Measurements from ENCODE around the gene KCNJ2.
A peak's percentile ranks its signal among the peaks of the same experiment; 100 is the strongest.

Gene KCNJ2

DNA sequence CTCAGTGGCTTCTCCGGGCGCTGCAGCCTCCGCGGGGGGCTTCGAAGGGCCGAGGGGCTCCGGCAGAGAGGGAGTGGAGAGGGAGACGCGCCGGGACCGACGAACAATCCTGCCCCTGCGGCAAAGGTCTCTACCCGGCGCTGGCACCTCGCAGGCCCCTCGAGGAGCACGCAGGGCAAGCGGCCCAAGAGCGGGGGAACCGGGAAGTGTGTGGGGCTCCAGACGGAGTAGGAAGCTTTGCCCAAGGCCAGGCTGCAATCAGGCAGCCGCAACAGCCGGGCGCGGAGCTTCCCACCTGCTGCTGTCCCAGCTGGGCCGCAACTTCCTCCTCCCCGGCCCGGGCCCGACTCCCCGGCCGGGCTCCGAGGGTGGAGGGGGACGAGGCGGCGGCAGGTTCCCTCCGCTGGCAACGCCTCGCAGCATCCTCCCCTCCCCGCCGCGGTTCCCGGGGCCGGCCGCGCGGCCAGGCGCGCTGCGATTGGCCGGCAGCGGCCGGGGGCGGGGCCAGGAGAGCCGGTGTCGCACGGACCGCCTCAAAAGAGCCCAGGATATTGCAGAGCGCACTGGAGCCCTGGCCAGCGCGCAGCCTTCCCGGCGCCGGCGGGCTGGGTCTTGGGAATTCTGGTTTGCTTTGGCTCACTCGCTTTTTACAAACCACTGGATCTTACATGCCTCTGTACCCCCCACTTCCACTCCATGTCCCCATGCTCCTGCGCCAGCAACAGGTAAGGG, at the start of gene KCNJ2:
Gene KCNJ2, plus strand, starts transcription at position 556 of the 732 bp plus-strand sequence. CDS start 5,508 bp downstream, outside the sequence.
- DNase-seq (ENCODE audit: low read depth) = peak; percentile 91

DNA sequence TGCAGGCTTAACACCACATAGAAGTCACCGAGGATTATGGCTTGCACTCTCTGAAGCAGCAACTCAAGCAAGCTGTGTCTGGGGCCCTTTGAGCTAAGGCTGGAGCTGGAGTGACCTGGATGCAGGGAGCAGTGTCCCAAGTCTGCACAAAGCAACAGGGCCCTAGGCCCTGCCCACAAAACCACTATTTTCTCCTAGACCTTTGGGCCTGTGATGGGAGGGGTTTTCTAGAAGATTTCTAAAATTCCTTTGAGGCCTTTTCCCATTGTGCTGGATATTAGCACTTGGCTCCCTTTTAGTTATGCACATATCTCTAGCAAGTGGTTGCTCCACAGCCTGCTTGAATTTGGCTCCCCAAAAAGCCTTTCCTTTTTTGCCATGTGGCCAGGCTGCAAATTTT, 49.8 kb upstream of the KCNJ2 start:
- no peak for DNase-seq (ENCODE audit: low read depth)

DNA sequence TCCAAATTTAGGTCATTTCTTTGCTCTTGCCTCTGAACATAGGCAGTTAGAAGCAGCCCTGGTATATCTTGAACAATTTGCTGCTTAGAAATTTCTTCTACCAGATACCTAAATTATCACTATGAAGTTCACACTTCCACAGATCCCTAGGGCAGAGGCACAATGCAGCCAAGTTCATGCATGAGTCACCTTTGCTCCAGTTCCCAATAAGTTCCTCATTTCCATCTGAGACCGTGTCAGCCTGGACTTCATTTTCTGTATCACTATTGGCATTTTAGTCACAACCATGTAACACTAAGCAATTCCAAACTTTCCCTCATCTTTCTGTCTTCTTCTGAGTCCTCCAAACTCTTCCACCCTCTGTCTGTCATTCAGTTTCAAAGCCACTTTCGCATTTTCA, 49.3 kb upstream of the KCNJ2 start:
- DNase-seq (ENCODE audit: low read depth) = peak; percentile 22

DNA sequence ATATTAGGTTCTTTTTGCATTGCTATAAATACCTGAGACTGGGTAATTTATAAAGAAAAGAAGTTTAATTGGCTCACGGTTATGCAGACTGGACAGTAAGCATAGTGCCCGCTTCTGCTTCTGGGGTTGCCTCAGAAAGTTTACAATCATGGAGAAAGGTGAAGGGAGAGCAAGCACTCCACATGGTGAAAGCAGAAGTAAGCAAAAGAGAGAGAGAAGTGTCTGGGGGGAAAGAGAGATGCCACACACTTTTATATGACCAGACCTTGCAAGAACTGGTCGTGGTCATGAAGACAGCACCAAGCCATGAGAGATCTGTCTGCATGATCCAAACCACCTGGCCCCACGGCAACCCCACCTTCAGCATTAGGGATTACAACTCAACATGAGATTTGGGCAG, 48.9 kb upstream of the KCNJ2 start:
- DNase-seq (ENCODE audit: low read depth) = no peak

DNA sequence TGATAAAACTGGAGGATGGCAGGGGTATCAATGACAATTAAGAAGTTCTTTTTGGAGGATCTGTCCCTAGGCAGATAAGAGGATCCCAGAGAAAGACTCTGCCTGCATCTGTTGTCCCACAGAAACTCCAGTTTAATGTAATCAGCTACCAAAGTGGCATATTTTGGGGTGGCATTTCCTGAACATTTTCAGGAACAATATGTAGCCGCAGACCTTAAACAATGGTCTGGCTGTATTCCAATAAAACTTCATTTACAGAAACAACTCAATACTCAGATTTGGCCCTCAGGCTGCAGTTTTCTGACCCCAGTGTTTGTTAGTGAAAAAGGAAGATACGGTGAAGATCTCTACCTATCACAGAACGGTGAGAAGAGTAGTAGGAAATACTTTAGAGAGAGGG, 48.2 kb upstream of the KCNJ2 start:
- DNase-seq (ENCODE audit: low read depth) = no peak

DNA sequence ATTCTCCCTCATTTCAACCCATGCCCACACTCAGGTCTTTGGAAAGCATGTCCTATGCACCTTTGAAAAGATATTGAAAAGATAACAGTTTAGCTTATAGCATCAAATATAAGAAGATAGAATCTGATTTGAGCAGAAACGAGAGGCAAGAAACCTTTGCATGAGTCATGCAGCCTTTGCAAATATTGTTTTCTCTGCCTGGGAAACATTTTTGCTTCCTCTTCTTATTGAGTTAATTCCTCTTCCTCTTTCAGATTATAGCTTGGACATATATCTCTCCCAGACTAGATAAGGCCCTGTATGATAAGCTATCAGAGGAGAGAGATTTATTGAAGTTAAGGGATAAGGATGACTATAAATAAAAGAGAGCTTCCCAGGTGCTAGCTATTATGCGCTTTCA, 46.1 kb upstream of the KCNJ2 start:
- DNase-seq (ENCODE audit: low read depth) = no peak

DNA sequence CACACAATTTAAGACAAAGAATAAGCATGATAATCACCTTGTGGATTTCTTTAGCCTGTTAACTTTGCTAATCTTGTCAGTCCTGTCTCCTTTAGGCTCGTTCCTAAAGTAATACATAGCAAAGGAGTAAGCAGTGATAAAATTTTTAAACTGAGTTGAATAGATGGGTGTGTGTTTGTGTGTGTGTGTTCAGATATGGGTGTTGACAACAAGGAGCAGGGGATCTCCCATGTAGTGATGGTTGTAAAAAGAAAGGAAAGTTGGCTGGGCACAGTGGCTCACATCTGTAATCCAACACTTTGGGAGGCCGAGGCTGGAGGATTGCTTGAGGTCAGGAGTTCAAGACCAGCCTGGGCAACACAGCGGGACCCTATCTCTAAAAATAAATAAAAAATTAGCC, 44.6 kb upstream of the KCNJ2 start:
- no peak for DNase-seq (ENCODE audit: low read depth)

DNA sequence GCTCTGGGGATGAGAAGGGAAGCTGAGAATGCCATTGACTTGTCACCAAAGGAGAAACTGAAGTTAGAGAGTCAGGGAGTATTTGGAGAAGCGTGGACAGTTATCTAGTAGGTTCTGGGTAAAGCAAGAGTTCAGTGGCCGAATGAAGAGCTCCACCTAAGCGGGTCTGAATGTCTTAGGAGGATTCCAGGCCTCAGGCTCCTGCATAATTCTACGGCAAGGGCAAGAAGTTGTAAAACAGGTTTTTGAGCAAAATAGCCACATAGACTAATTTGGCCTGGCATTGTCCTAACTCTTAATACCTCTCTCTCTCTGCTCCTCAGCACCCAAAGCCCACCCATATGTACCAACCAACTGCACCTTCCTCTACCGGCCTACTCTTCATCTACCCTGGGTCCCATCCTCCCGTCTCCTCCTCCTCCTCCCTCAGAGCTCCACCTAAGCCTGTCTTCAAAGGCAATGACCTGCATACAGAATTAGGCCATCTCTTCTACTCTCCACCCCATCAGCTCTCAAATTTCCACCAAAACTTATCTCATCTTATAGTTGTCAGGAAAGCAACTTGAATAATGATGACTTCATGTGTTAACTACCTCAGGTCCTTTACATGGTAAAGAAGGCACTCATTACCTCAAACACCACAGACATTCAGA, 42.0 kb upstream of the KCNJ2 start:
- DNase-seq (ENCODE audit: low read depth) = no peak

DNA sequence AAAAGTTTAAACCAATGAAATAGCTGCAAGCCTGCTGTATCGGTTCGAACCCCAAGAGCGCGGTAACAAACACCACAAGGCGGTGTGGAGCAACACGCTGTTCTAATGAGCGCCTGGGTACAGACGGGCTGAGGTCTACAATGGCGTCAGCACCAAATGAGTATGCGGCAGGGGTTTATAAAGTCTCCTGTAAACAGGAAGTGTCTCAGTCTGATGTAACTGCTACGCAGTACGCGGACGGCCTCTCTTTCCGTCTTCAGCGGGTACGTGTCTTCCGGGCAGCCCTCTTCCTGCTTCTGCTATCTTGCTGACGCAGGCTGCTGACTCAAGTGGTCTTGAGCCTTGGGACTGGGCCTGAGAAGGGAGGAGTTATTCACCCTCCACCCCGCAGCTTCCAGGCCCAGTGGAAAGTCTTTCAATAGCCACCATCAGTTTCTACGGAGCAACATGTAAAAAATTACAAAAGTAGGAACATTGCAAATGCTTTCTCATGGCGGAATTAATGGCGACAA, 40.5 kb upstream of the KCNJ2 start:
- DNase-seq (ENCODE audit: low read depth) = no peak

DNA sequence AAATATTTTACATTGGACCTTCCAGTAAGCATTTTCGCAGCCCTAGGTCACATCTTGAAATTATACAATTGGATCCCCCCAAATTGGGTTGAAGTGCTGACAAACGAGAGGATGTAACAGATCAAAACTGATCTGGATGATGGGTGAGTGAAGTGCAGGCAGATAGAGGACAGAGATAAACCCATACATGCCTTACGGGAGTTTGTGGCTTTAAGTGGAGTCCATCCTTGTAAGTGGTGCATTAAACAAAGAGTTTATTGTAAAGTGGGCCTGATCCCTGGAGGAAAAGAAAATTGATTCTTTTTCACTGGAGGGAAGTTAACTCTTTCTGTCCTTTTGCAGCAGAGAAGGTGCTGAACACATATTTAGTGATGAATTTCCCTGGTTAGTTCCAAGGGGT, 39.0 kb upstream of the KCNJ2 start:
- DNase-seq (ENCODE audit: low read depth) = no peak

DNA sequence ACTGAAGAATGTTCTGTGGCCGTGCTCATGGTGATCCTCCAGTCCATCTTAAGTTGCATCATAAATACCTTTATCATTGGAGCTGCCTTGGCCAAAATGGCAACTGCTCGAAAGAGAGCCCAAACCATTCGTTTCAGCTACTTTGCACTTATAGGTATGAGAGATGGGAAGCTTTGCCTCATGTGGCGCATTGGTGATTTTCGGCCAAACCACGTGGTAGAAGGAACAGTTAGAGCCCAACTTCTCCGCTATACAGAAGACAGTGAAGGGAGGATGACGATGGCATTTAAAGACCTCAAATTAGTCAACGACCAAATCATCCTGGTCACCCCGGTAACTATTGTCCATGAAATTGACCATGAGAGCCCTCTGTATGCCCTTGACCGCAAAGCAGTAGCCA, 36.8 kb upstream of the KCNJ2 start:
- no peak for DNase-seq (ENCODE audit: low read depth)

DNA sequence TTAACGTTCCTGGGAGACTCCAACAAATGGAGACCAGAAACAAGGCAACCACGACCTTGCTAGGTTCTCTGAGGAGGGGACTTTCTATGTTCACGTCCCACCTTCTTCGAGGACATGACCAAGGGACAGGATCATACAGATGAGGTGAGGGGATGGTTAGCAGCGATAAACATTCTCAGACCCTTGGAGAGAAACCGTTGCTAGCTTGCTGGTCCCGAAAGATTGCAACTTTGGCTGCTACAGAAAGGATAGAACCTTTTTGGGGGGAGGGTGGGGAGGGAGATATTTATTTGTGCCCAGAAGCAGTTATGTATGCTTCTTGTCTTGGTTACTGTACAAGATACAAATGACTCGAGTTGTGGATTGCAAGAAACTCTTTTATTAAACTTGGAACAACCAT, 35.3 kb upstream of the KCNJ2 start:
- no peak for DNase-seq (ENCODE audit: low read depth)

DNA sequence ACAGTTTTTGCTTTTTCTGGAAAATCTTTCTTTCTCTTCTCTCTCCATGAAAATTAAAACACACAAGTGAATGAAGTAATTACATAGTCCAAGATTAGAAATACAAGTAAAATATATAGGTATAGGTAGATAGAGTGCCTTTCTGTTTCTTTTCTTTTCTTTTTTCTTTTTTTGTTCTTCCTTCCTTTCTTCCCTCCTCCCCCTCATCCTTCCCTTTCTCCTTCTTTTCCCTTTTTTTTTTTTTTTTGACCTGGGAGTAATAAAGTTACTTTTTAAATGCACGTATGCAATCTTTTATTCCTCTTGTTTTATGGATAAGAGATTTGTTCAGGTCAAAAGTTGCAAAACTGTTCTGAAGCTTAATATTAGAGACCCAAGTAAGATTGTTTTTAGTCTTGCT, 34.6 kb upstream of the KCNJ2 start:
- DNase-seq (ENCODE audit: low read depth) = no peak

DNA sequence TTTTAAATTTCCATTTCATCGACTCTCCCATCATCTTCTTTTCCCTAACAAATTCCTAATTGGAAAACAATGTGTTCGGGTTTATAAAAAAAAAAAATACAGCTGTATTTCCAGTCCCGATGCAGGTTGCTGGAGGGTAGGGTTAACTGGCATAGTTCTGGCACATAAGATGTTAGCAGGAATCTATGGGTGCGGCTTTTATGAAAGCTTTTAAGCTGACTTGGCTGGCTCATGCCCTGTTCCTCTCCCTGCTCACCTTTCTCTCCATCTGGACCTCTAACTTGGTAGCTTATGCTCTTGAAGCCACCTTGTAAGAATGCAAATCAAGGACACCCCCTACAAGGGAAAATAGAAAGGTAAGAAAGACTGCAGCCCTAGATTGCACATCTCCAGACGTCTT, 33.2 kb upstream of the KCNJ2 start:
- DNase-seq (ENCODE audit: low read depth) = no peak

DNA sequence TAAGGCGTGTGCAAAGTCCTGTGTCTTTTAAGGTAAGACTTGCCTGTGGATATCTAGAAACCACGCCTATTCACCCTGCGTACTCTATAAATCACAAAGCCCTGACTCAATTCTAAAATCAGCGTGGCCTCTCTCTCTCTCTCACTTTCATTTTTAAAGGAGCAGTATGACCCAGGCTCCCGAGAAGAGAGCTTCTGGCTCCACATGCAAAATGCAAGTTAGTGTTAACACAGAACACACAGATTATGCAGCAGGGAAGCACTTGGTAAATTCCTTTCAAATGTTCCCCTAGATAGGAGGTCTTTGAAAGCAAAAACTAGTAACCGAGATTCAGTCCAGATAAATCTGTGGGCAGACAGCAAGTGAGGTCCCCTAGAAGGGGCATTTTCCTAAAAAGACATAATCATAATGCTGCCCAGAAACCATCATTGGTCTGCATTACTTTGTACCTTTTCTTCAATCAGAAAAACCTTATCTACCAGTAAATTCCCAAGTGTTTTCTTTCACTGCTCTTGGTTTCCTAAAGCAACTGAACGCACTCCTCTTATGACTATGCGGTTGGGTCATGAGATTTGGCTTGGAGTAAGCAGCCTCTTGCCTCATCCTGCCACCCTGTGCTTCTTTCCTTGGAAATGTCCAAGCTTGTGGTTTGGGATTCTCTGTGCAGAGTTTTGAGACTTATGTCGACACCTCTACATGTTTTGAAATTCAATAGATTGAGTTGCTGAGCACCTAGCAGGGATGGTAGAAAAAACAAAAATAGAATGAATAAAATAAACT, 31.7 kb upstream of the KCNJ2 start:
- DNase-seq (ENCODE audit: low read depth) = peak; percentile 88

DNA sequence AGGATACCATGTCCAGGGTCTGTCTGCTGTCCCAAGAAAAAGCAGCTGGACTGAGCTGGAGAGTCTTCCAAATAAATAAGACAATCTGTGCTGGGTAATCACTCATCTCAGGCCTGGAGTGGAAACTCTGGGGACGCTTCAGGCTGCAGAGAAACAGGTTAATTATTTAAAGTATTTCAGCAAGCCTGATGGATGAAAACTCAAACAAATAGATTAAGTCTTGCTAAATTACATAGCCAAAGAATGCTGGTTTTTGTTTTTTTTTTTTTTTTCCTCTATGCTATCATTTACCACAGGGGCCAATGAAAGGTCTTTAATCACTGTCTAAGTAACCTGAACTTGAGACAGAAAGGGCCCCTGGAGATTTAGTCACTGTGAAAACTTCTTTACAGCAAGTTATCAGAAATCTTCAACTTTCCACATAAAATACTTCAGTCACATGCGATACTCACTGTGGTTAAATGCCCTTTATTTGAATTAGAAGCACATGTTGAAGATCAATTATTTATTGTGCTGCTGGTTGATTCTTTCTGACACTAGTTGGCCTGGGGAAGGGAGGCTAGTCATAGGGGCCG, 31.0 kb upstream of the KCNJ2 start:
- peak; percentile 19 for DNase-seq (ENCODE audit: low read depth)

DNA sequence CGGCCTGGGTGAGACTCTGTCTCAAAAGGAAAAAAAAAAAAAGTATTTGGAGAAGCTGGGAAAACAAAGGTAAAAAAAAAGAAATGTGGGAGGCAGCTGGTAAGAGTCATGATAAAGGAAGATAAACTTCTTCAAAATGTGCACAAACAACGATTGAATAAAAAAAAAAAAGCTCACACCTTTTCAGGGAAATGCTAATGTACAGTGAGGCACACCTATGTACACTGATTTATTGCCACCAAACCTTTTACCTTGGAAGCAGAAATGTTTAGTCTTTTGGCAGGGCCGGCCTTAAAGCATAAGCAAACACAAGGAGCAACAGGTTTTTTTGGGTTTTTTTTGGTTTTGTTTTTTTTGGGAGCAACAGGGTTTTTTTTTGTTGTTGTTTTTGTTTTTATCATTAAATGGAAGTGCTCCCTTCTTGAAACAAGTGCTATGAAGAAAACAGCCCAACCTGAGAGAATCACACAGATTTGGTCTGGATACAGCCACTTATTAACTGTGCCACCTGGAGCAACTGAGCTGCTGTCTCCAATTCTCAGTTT, 29.8 kb upstream of the KCNJ2 start:
- no peak for DNase-seq (ENCODE audit: low read depth)

DNA sequence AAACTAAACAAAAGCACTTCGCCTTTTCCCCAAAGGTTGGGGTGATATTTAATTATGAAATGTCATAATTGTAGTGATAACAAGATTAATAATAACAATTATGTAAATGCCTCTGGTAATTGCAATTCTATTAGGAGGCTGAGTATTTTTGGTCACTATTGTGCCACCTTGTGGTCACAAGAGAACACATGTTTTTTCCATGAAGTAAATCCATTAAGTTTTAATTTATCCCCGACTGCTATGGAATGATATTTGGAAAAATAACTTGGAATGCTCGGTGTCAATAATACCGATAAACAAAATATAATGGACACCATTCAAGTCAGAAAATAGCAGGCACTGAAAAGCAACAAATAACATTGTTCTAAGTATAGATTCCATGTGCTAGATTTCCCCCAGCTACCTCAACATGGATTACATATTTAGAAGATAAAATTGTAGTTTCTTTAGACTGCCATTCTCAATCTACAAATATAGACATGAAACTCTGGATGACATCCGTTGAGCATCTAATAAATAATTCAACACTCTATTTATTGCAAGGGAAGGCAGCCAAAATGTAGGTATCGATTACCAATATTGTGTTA, 25.0 kb upstream of the KCNJ2 start:
- DNase-seq (ENCODE audit: low read depth) = peak; percentile 63

DNA sequence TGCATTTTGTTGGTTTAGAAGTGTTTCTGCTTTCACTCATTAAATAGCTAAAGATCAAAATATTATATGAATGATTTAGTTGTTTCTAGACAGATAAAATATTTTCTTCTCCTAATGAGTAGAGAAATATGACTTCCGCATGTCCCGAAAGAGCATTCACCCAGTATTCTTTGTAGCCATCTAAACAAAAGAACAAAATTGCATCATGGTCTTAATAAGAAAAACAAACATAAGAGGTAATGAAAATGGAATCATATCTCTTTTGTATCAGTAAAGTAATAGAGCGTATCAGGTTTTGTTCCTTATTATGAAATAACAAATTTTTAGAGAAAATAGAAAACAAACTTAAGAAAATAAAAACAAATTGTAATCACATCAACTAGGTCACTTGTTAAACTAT, 16.1 kb upstream of the KCNJ2 start:
- DNase-seq (ENCODE audit: low read depth) = no peak

DNA sequence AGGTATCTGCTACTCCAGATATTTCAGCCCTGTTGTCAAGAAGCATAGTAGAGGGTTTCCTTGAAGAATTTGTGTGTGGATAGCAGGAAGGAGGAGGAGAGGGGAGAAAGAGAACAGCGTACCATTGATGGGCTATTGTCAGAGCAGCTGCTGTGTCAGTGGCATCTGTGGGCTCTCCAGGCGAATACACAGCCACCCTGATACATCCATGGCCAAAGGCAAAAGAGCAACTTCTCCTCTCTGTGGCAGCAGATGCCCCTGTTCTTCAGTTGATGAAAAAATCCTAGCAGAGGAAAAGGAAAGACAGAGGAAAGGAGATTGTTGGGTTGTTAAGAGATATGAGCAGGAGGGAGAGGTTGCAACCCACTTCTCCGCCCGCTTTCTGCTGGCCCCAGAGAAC, 12.2 kb upstream of the KCNJ2 start:
- no peak for DNase-seq (ENCODE audit: low read depth)

DNA sequence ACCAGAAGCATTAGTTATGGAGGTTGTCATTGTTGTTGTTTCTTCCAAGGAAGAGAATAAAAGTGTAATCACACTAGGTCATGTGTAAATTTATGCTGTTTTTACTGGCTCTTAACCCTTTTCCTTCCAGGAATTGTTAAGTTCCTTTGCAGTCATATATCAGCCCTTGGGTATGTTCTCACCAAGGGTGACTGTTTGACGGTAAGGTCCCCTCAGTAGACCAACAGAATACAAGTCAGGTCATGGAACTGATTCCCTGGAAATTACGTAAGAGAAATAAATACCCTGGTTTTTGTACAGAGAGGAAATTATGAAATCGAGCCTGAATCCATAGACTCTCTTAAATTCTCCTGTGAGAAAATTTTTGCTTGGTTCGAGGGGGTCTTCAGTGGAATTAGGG, 11.2 kb upstream of the KCNJ2 start:
- no peak for DNase-seq (ENCODE audit: low read depth)

DNA sequence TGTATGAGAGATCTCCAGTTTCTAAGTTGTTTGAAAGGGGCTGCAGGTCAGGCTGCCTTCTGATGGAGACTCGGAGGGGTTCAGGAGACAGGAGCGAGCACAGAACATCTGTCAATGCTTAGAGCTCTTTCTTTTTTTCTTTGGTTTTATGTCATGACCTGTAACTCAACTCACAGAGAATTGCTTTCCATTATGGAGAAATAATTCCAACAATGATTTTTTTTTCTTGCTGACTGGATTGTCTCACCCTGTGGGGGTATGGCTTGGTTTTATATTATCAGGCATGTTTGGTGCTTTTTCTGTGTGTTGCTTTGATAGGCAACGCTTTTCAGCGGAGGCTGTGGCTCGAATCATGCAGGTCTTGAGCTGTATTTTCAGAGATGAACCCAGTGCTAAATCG, 10.7 kb upstream of the KCNJ2 start:
- DNase-seq (ENCODE audit: low read depth) = no peak
